ENCODE results near the gene AOPEP.

DNA sequence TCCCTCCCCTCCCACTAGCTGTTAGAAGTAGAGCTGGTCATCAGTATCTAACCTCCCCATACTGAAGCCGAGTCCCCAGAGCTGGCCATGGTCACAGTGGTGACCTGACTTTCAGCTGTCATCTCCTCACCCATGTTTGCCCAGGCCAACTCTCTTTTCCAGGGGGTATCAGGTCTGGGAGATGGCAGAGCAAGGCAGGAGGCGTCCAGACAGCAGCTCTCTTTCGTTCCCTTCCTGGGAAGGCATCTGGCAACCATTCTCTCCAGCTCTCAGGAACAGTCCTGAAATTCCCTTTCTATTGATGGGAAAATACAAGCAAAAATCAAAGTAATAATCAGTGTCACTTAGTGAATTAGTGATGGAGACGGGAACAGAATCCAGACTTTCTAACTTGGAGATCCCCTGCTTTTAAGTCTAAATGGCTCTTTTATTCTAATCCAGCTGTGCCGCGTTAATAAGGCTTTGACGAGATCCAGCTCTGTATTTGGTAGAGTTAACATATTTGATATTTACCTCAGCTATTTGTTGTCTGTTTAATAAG lies 21.3 kb upstream of the AOPEP start:
- TF ChIP-seq CTCF (IDR thresholded peaks at IDR 0.05) = no peak
- TF ChIP-seq POLR2A (IDR thresholded peaks at IDR 0.05) = no peak

All from sigmoid colon (tissue), 3 donors.